ENCODE data around the gene CMSS1.

DNA sequence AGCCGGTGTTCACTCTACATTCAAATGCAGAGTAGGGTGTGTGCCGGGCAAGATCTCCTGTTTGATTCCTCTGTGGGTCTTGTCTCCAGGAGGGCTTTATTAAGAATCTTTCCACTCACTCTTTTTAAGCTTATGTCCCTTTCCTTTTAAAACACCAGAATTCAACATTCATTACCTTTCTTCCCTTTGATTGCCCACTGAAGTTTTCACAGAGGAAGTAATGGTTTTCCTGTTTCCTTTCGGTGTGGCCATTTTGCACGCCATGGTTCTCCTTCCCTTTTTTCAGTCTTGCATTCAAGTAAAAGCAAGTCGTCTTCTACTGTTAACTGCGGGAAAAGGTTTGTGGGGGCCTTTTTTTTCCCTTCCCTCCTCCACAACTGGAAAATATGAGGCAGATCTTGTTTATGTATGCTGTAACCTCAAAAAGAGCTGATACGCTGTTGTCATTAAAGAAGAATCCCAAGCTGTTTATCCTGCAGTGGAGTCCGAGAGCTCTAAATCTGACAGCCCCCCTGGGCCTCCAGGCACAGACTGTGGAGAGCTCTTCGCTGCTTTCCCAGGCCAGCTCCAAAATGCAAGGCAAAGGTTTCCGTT, 256.1 kb downstream of the CMSS1 start:
- TF ChIP-seq CTCF (IDR thresholded peaks at IDR 0.05), result no peak
- TF ChIP-seq EZH2 (IDR thresholded peaks at IDR 0.05; ENCODE audit: borderline replicate concordance, insufficient read depth, low read depth, low read length, poor library complexity, severe bottlenecking), result no peak

Measured in B cell (primary cell).